Gastroesophageal sphincter (tissue), 4 donors: Measurements from ENCODE around the gene THBS1. TPM values are rescaled to one million over a fixed set of nuclear protein-coding genes. Genes with fewer than 3 reads are reported as not detected.

Source experiments
- ATAC-seq: fragments of 150-250 bp; one replicate; pipeline ENCODE4 v1.9.1; 2016; ENCODE audit warnings: mild to moderate bottlenecking, moderate library complexity
- H3K27ac ChIP-seq, 4 donors: fragments of 200-600 bp; sonication (generic) in 3 of 4; 1 replicate in 3 of 4; 2 replicates in 1 of 4; pipeline ENCODE4 v1.5.1; 2016 to 2019
- H3K27me3 ChIP-seq: fragments of 200-600 bp; sonication (generic); one replicate; pipeline ENCODE4 v1.5.1; 2019
- H3K36me3 ChIP-seq, 2 donors: fragments of 200-600 bp; sonication (generic); one replicate each; pipeline ENCODE4 v1.5.1; 2019; ENCODE audit warnings: control low read depth in 1 of 2
- H3K4me1 ChIP-seq, 3 donors: fragments of 200-600 bp; sonication (generic); 1 replicate in 2 of 3; 2 replicates in 1 of 3; pipeline ENCODE4 v1.5.1; 2016 to 2019; ENCODE audit warnings: control low read depth in 2 of 3
- H3K4me3 ChIP-seq, 2 donors: fragments of 200-600 bp; sonication (generic); one replicate each; pipeline ENCODE4 v1.5.1; 2019; ENCODE audit warnings: mild to moderate bottlenecking in 1 of 2, moderate library complexity in 1 of 2
- H3K9me3 ChIP-seq, 3 donors: fragments of 200-600 bp; sonication (generic); one replicate each; pipeline ENCODE4 v1.5.1; 2017 to 2019; ENCODE audit warnings: control low read depth in 2 of 3
- CTCF ChIP-seq, 4 experiments: fragments of 200-600 bp in 2 of 4; fragments of 450-650 bp in 2 of 4; sonication (generic) in 1 of 4; IDR thresholded peaks; one replicate each; pipeline ENCODE4 v1.5.1; 2017 to 2019; ENCODE audit warnings: antibody characterized with exemption in 4 of 4, mild to moderate bottlenecking in 2 of 4, moderate library complexity in 2 of 4
- EP300 ChIP-seq: sonication (generic); formaldehyde crosslinking; IDR thresholded peaks from one replicate; pipeline ENCODE4 v1.6.1; 2017; ENCODE audit warnings: antibody characterized with exemption, mild to moderate bottlenecking
- POLR2A ChIP-seq, 2 donors: fragments of 450-650 bp; IDR thresholded peaks; one replicate each; pipeline ENCODE4 v1.6.1; 2017; ENCODE audit warnings: antibody characterized with exemption in 2 of 2, mild to moderate bottlenecking in 2 of 2, moderate library complexity in 1 of 2
- POLR2AphosphoS5 ChIP-seq: sonication (generic); formaldehyde crosslinking; IDR thresholded peaks from one replicate; pipeline ENCODE4 v1.6.1; 2017; ENCODE audit warnings: antibody characterized with exemption
- WGBS, 2 donors: methylation state at CpG; one replicate each; pipeline ENCODE4 v1.1.5; 2018; ENCODE audit warnings: low coverage in 1 of 2; 5-methylcytosine and 5-hydroxymethylcytosine counted together
- total RNA-seq, 4 donors: library from RNA; depleted of rRNA; stranded (reverse); fragments of >200 nt; gene quantifications; one replicate each; pipeline ENCODE4 v1.1.0, GENCODE V29; 2016

The THBS1 gene
- total RNA-seq, 4 donors from 2014 or later, result 183 to 1,645 (median 277) TPM

DNA sequence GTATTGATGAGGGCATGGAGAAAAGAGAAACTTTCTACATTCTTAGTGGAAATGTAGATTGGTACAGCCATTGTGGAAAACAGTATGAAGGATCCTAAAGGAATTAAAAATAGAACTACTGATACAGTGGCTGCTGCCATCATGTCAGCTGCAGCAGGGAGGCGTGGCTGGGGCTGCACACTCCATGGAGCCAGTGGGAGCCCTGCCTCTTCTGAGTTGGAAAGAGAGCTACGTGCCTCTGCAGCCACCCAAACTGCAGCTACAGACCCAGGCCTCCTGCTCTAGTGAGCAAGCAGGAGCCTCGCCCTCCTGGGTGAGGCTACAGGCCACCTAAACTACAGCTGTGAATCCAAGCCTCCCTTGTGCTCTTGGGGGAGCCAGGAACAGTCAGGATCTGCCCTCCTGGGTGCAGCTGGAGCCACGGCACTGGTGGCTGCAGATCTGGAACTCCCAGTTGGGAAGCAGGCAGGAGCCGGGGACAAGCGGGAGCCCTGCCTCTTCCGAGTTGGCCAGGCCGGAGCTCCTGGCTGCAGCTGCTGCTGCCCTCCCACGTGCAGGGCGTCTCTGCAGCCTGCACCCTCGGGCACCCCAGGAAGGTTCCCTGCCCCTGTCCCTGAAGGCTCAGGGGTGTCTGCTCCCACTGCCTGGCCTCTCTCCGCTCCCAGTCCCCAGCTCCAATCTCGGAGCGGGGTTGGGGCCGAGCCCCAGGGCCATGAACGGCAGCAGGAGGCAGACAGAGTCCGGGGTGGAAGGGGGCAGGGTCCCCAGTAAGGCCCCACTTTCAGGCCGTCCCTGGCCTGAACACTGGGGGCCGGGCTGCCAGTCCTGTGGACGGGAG is 64.5 kb downstream of the THBS1 start:
- no peak overlapping the region for H3K4me3 ChIP-seq
- no peaks in the 10 kb centered on the region for H3K36me3 ChIP-seq
- no peaks in the 10 kb centered on the region for H3K9me3 ChIP-seq
- TF ChIP-seq POLR2AphosphoS5, result no peak
- TF ChIP-seq POLR2A (IDR thresholded peaks at IDR 0.05), result no peak
- no peak for TF ChIP-seq CTCF (IDR thresholded peaks at IDR 0.05)
- no peak for TF ChIP-seq EP300
- H3K27me3 ChIP-seq, result no peaks in the 10 kb centered on the region
- no peak for ATAC-seq
- peaks cover 12 to 62% (median 16%) of the 10 kb centered on the region in 3 donors for H3K4me1 ChIP-seq
- WGBS, 2 donors, result 66 to 92% methylated on average over 2 of the region's 20 CpGs
- no peak overlapping the region for H3K27ac ChIP-seq

DNA sequence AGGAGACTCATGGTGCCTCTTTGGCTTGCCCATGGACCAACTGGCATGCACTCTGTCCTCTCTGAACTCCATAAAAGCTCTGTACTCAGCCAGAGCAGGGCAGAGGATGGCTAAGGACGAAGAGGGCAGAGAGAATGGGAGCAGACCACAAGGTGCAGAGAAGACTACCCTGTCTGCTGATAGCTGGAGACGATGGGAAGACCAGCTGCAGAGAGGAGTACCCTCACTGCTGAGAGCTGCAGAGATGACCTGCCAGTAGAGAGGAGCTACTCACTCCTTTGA is 65.0 kb downstream of the THBS1 start:
- Histone ChIP-seq H3K4me3 (no peak overlapping the region), H3K4me1 (peaks cover 12 to 62% (median 16%) of the 10 kb centered on the region in 3 donors), H3K27ac (no peak overlapping the region), H3K36me3 (no peaks in the 10 kb centered on the region), H3K27me3 (no peaks in the 10 kb centered on the region), H3K9me3 (no peaks in the 10 kb centered on the region)
- WGBS, 2 donors, result 100% methylated on average over 1 of the region's 2 CpGs; no CpG with 5 or more reads in 1 of the 2 donors
- TF ChIP-seq POLR2AphosphoS5, result no peak
- TF ChIP-seq CTCF (IDR thresholded peaks at IDR 0.05), result no peak
- TF ChIP-seq EP300, result no peak
- TF ChIP-seq POLR2A (IDR thresholded peaks at IDR 0.05), result no peak
- ATAC-seq, result no peak

- Histone ChIP-seq H3K4me3 (no peak overlapping the region), H3K4me1 (peaks cover 12 to 58% (median 16%) of the 10 kb centered on the region in 3 donors), H3K27me3 (no peaks in the 10 kb centered on the region), H3K9me3 (no peaks in the 10 kb centered on the region), H3K27ac (no peak overlapping the region), H3K36me3 (no peaks in the 10 kb centered on the region)
- ATAC-seq, result no peak
- TF ChIP-seq CTCF (IDR thresholded peaks at IDR 0.05), result no peak
- no peak for TF ChIP-seq POLR2A (IDR thresholded peaks at IDR 0.05)
- TF ChIP-seq POLR2AphosphoS5, result no peak
- no peak for TF ChIP-seq EP300
- 100% methylated on average over 1 of the region's 5 CpGs; no CpG with 5 or more reads in 1 of the 2 donors for WGBS, 2 donors
Observed at GRCh38 chr15:39646425-39646824, 65.5 kb downstream of the THBS1 start.

Other genes with a start within 250 kb of the THBS1 start
- gene FSIP1, start 201.8 kb downstream of the THBS1 start, total RNA-seq, result 1 to 10 TPM in 3 of 4 donors, under 1 TPM in 1; 0.94 to 3.2 (median 2.0) TPM